Activated naive CD8-positive, alpha-beta T cell treated with anti-CD3 and anti-CD28 coated beads, Interleukin-2, amount 10 ng/mL, durations not matched to agents 7 days and 5 days (primary cell): ENCODE data around the gene PTPN21. TPM values are rescaled to one million over a fixed set of nuclear protein-coding genes. Genes with fewer than 3 reads are reported as not detected.

Experiments used
- ATAC-seq: fragments of 150-1000 bp; cut with Tn5 transposase; one replicate; pipeline ENCODE4 v1.10.0; 2021; ENCODE audit warnings: low read depth, moderate library complexity
- POLR2A ChIA-PET: fragments of 350-600 bp; sonication (Branson Sonifier 250); formaldehyde crosslinking; loops from one replicate; lab custom pipeline; 2021; ENCODE audit warnings: antibody characterized with exemption; lab: Charles Lee
- DNase-seq: peaks from one replicate; pipeline ENCODE4 v3.0.0; 2021
- H3K27ac Mint-ChIP-seq: one replicate; pipeline ENCODE4 v1.8.0; 2022; ENCODE audit warnings: mild to moderate bottlenecking, mixed read lengths
- H3K27me3 Mint-ChIP-seq: one replicate; pipeline ENCODE4 v1.8.0; 2022; ENCODE audit warnings: mild to moderate bottlenecking, moderate library complexity, mixed read lengths
- H3K36me3 Mint-ChIP-seq: one replicate; pipeline ENCODE4 v1.8.0; 2021; ENCODE audit warnings: mild to moderate bottlenecking, mixed read lengths
- H3K4me1 Mint-ChIP-seq: one replicate; pipeline ENCODE4 v1.8.0; 2021; ENCODE audit warnings: mixed read lengths
- H3K4me3 Mint-ChIP-seq: one replicate; pipeline ENCODE4 v1.8.0; 2022; ENCODE audit warnings: mild to moderate bottlenecking, moderate library complexity, mixed read lengths
- H3K9me3 Mint-ChIP-seq: one replicate; pipeline ENCODE4 v1.8.0; 2021; ENCODE audit warnings: mixed read lengths
- total RNA-seq, 2 experiments: library from RNA; stranded (reverse); gene quantifications; one replicate each; pipeline ENCODE4 v1.2.3, GENCODE V29; 2021

Gene PTPN21
- total RNA-seq, 2 experiments from 2014 or later: not detected

GRCh38 chr14:88454886-88455285 is 99.9 kb downstream of the PTPN21 start:
- Mint-ChIP-seq H3K4me1 (no peaks in the 10 kb centered on the region), H3K9me3 (peaks cover 3% of the 10 kb centered on the region), H3K4me3 (no peak overlapping the region), H3K36me3 (peaks cover 7% of the 10 kb centered on the region), H3K27ac (no peak overlapping the region), H3K27me3 (no peaks in the 10 kb centered on the region)
- no peak for ATAC-seq
- DNase-seq: no peak
- POLR2A ChIA-PET: no interaction called here

- POLR2A ChIA-PET: no interaction called here
- DNase-seq: no peak
- Mint-ChIP-seq H3K27ac (no peak overlapping the region), H3K36me3 (peaks cover 9% of the 10 kb centered on the region), H3K4me1 (no peaks in the 10 kb centered on the region), H3K4me3 (no peak overlapping the region), H3K27me3 (no peaks in the 10 kb centered on the region), H3K9me3 (peaks cover 2% of the 10 kb centered on the region)
- ATAC-seq: no peak
These were observed 102.6 kb downstream of the PTPN21 start for GRCh38 chr14:88452231-88452630.

- Mint-ChIP-seq H3K27me3 (no peaks in the 10 kb centered on the region), H3K4me1 (no peaks in the 10 kb centered on the region), H3K27ac (no peak overlapping the region), H3K36me3 (no peaks in the 10 kb centered on the region), H3K9me3 (peaks cover 3% of the 10 kb centered on the region), H3K4me3 (no peak overlapping the region)
- DNase-seq: no peak
- no peak for ATAC-seq
- POLR2A ChIA-PET: no interaction called here
These were observed 115.7 kb downstream of the PTPN21 start for GRCh38 chr14:88439088-88439487.

GRCh38 chr14:88437658-88438057 is 117.1 kb downstream of the PTPN21 start:
- Mint-ChIP-seq H3K9me3 (peaks cover 3% of the 10 kb centered on the region), H3K27me3 (no peaks in the 10 kb centered on the region), H3K36me3 (no peaks in the 10 kb centered on the region), H3K4me3 (no peak overlapping the region), H3K4me1 (no peaks in the 10 kb centered on the region), H3K27ac (no peak overlapping the region)
- DNase-seq (no peak), ATAC-seq (no peak)
- POLR2A ChIA-PET: no interaction called here

GRCh38 chr14:88430976-88431375 is 123.8 kb downstream of the PTPN21 start:
- Mint-ChIP-seq H3K4me1 (no peaks in the 10 kb centered on the region), H3K36me3 (no peaks in the 10 kb centered on the region), H3K9me3 (no peaks in the 10 kb centered on the region), H3K27ac (no peak overlapping the region), H3K4me3 (no peak overlapping the region), H3K27me3 (no peaks in the 10 kb centered on the region)
- ATAC-seq: no peak
- POLR2A ChIA-PET: no interaction called here
- DNase-seq: no peak

GRCh38 chr14:88426271-88426670 is 128.5 kb downstream of the PTPN21 start:
- H3K36me3 Mint-ChIP-seq: no peaks in the 10 kb centered on the region
- H3K27me3 Mint-ChIP-seq: no peaks in the 10 kb centered on the region
- no peak overlapping the region for H3K4me3 Mint-ChIP-seq
- no peak overlapping the region for H3K27ac Mint-ChIP-seq
- H3K4me1 Mint-ChIP-seq: no peaks in the 10 kb centered on the region
- no peak for ATAC-seq
- POLR2A ChIA-PET: no interaction called here
- DNase-seq: no peak
- H3K9me3 Mint-ChIP-seq: no peaks in the 10 kb centered on the region

GRCh38 chr14:88424573-88424972 is 130.2 kb downstream of the PTPN21 start:
- H3K36me3 Mint-ChIP-seq: no peaks in the 10 kb centered on the region
- DNase-seq (no peak), ATAC-seq (no peak)
- no peaks in the 10 kb centered on the region for H3K9me3 Mint-ChIP-seq
- no peaks in the 10 kb centered on the region for H3K4me1 Mint-ChIP-seq
- POLR2A ChIA-PET: no interaction called here
- no peak overlapping the region for H3K4me3 Mint-ChIP-seq
- H3K27ac Mint-ChIP-seq: no peak overlapping the region
- H3K27me3 Mint-ChIP-seq: no peaks in the 10 kb centered on the region

GRCh38 chr14:88422919-88423650 is 131.7 kb downstream of the PTPN21 start:
- Mint-ChIP-seq H3K9me3 (peaks cover under 1% of the 10 kb centered on the region), H3K4me3 (no peak overlapping the region), H3K36me3 (peaks cover under 1% of the 10 kb centered on the region), H3K4me1 (no peaks in the 10 kb centered on the region), H3K27me3 (no peaks in the 10 kb centered on the region), H3K27ac (no peak overlapping the region)
- ATAC-seq (no peak), DNase-seq (no peak)
- POLR2A ChIA-PET: no interaction called here

- peaks cover 4% of the 10 kb centered on the region for H3K9me3 Mint-ChIP-seq
- no peak overlapping the region for H3K4me3 Mint-ChIP-seq
- H3K4me1 Mint-ChIP-seq: no peaks in the 10 kb centered on the region
- POLR2A ChIA-PET: no interaction called here
- no peaks in the 10 kb centered on the region for H3K27me3 Mint-ChIP-seq
- peaks cover 10% of the 10 kb centered on the region for H3K36me3 Mint-ChIP-seq
- ATAC-seq (no peak), DNase-seq (no peak)
- H3K27ac Mint-ChIP-seq: no peak overlapping the region
These were observed 132.8 kb downstream of the PTPN21 start for GRCh38 chr14:88422047-88422446.

GRCh38 chr14:88421286-88421685 is 133.5 kb downstream of the PTPN21 start:
- Mint-ChIP-seq H3K4me1 (no peaks in the 10 kb centered on the region), H3K36me3 (peaks cover 10% of the 10 kb centered on the region), H3K27me3 (no peaks in the 10 kb centered on the region), H3K4me3 (no peak overlapping the region), H3K27ac (no peak overlapping the region), H3K9me3 (peaks cover 4% of the 10 kb centered on the region)
- DNase-seq (no peak), ATAC-seq (no peak)
- POLR2A ChIA-PET: no interaction called here

- ATAC-seq (no peak), DNase-seq (no peak)
- H3K4me3 Mint-ChIP-seq: no peak overlapping the region
- no peaks in the 10 kb centered on the region for H3K27me3 Mint-ChIP-seq
- POLR2A ChIA-PET: no interaction called here
- H3K9me3 Mint-ChIP-seq: peaks cover 12% of the 10 kb centered on the region
- H3K27ac Mint-ChIP-seq: no peak overlapping the region
- H3K36me3 Mint-ChIP-seq: peaks cover 16% of the 10 kb centered on the region
- H3K4me1 Mint-ChIP-seq: no peaks in the 10 kb centered on the region
These were observed 134.6 kb downstream of the PTPN21 start for GRCh38 chr14:88420187-88420586.

- POLR2A ChIA-PET: no interaction called here
- DNase-seq (no peak), ATAC-seq (no peak)
- Mint-ChIP-seq H3K4me1 (no peaks in the 10 kb centered on the region), H3K27ac (no peak overlapping the region), H3K27me3 (no peaks in the 10 kb centered on the region), H3K36me3 (peaks cover 21% of the 10 kb centered on the region), H3K9me3 (peaks cover 19% of the 10 kb centered on the region), H3K4me3 (no peak overlapping the region)
These were observed 137.2 kb downstream of the PTPN21 start for GRCh38 chr14:88417594-88417993.
